Ovary (tissue), 9 donors: Measurements from ENCODE around the gene DOCK2. TPM values are rescaled to one million over a fixed set of nuclear protein-coding genes. Genes with fewer than 3 reads are reported as not detected.

ENCODE experiments used
- DNase-seq, 5 donors: peaks; one replicate each; pipeline ENCODE4 v3.0.0-alpha.2; 2019 to 2020
- H3K27ac ChIP-seq, 2 donors: fragments of 200-600 bp; one replicate each; pipeline versions ENCODE4 v1.5.1 to v1.8.0; 2019 to 2022
- H3K27me3 ChIP-seq: fragments of 200-600 bp; one replicate; pipeline ENCODE4 v1.8.0; 2022
- H3K36me3 ChIP-seq: fragments of 200-600 bp; sonication (generic); one replicate; pipeline ENCODE4 v1.5.1; 2019
- H3K4me1 ChIP-seq: one replicate; pipeline ENCODE4 v1.8.1; 2013; ENCODE audit warnings: mild to moderate bottlenecking, moderate library complexity; ENCODE audit not compliant: insufficient read depth
- H3K4me3 ChIP-seq: fragments of 200-600 bp; sonication (generic); one replicate; pipeline ENCODE4 v1.5.1; 2017
- H3K9me3 ChIP-seq, 2 donors: fragments of 200-600 bp in 1 of 2; sonication (generic) in 1 of 2; one replicate each; pipeline versions ENCODE4 v1.5.1 to v1.8.1; 2013 to 2019; ENCODE audit warnings: mild to moderate bottlenecking in 1 of 2, moderate library complexity in 1 of 2
- CTCF ChIP-seq, 3 donors: fragments of 450-650 bp in 2 of 3; fragments of 200-600 bp in 1 of 3; IDR thresholded peaks; one replicate each; pipeline versions ENCODE4 v1.5.1 to v1.8.0; 2016 to 2022; ENCODE audit warnings: antibody characterized with exemption in 3 of 3, mild to moderate bottlenecking in 1 of 3
- EP300 ChIP-seq: sonication (generic); formaldehyde crosslinking; IDR thresholded peaks from one replicate; pipeline ENCODE4 v1.6.1; 2017; ENCODE audit warnings: antibody characterized with exemption
- POLR2A ChIP-seq: fragments of 450-650 bp; IDR thresholded peaks from one replicate; pipeline ENCODE4 v1.6.1; 2017; ENCODE audit warnings: antibody characterized with exemption, mild to moderate bottlenecking, moderate library complexity
- WGBS, 3 donors: extraction: QIAGEN DNeasy Blood & Tissue Kit in 1 of 3; methylation state at CpG; one replicate each; pipeline versions ENCODE4 v1.1.5 to v1.1.7; 2013 to 2017; 5-methylcytosine and 5-hydroxymethylcytosine counted together
- intact Hi-C, 4 donors: fragments of 100-400 bp; cut with DNase I; formaldehyde crosslinking; loops; one replicate each; pipeline versions ENCODE4 v1.11.0 to v1.15.1; 2022 to 2023
- polyA plus RNA-seq, 2 donors: library from polyadenylated mRNA; stranded (reverse); fragments of 200-250 nt in 1 of 2; fragments of 350-450 nt in 1 of 2; fragmentation: Illumina TruSeq in 1 of 2; extraction: RNeasy Lipid Tissue Mini Kit (QIAGEN cat#74804) in 1 of 2; gene quantifications; one replicate each; pipeline ENCODE4 v1.2.3, GENCODE V29; 2013 to 2014
- total RNA-seq, 7 donors: library from RNA; depleted of rRNA in 2 of 7; stranded (reverse); fragments of >200 nt in 2 of 7; fragmentation: NEBNext Ultra II Directional in 3 of 7; extraction: Animal tissue kit (Norgen Biotek cat#: 25700) in 3 of 7; gene quantifications; one replicate each; pipeline versions ENCODE4 v1.1.0 to v1.2.4, GENCODE V29; 2016 to 2023
- donor health status: DM: no; HTN: no; CAD: no; lungs with moderate emphysema.
- donor health status: DM: no; HTN: no; CAD: no.
- donor health status: Bipolar disorder and iron deficiency.
- donor health status: DM: yes; HTN: yes; CAD: no.
- donor health status: DM: no; HTN: no; CAD: no.
- donor health status: DM: yes; HTN: yes; CAD: no.

Gene DOCK2
- total and polyA plus RNA-seq, 9 donors: 1.3 to 10.2 (median 5.4) TPM

DNA sequence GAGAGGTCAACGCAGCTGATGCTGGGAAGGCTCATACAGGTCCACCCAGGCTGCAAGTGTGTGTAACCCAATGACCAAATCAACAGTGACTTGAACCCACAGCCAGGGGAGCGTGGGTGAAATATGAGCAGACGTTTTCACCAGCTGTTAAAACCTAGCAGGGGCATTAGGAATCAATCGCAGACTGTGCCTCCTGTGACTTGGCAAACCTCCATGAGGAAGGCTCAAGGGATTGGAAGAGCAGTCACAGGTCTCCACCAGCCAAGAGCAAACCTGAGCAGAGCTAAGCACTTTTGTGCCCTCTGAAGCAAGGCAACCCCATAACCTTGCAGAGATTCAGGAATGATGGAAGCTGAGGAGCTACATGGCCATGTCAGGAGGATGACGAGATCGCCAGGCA, 317.7 kb downstream of the DOCK2 start:
- WGBS, 3 donors: 80 to 83% (median 81%) methylated on average over 6 of the region's 6 CpGs
- no peaks in the 10 kb centered on the region for H3K36me3 ChIP-seq
- H3K27ac ChIP-seq: no peak overlapping the region

GRCh38 chr5:169956126-169956525, 319.1 kb downstream of the DOCK2 start:
- TF ChIP-seq CTCF (IDR thresholded peaks at IDR 0.05) (no peak), EP300 (no peak), POLR2A (no peak)
- no peaks in the 10 kb centered on the region for H3K4me1 ChIP-seq
- WGBS, 3 donors: 20 to 30% (median 26%) methylated on average over 3 of the region's 3 CpGs
- H3K9me3 ChIP-seq: no peaks in the 10 kb centered on the region
- no peak for DNase-seq
- no peak overlapping the region for H3K27ac ChIP-seq
- no peaks in the 10 kb centered on the region for H3K27me3 ChIP-seq
- intact Hi-C loops: no loop called here
- H3K4me3 ChIP-seq: no peak overlapping the region
- H3K36me3 ChIP-seq: no peaks in the 10 kb centered on the region

More for the DNA sequence above, 317.7 kb downstream of the DOCK2 start:
- Histone ChIP-seq H3K4me1 (no peaks in the 10 kb centered on the region), H3K4me3 (no peak overlapping the region), H3K27me3 (no peaks in the 10 kb centered on the region), H3K9me3 (no peaks in the 10 kb centered on the region)
- intact Hi-C loops: no loop called here
- no peak for TF ChIP-seq EP300
- TF ChIP-seq CTCF (IDR thresholded peaks at IDR 0.05): no peak
- TF ChIP-seq POLR2A: no peak
- no peak for DNase-seq

DNA sequence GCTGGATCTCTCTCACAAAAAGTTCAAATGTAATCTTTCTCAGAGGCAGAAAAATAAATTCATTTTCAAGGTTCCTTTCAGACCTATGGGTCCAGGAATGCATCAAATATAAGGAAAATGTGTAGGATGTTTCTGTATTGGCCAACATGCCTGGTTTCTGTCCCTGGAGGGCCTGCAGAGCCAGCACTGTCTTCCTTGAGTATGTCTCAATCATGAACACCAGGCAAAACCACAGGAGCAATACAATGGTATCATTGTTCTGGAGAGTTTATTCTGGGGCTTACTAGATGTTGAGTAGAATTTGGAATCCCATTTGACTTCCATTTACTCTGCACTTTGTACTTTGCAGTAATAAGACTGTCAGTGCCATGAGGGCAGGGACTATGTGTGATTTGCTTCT, 319.7 kb downstream of the DOCK2 start:
- no peaks in the 10 kb centered on the region for H3K27me3 ChIP-seq
- H3K4me3 ChIP-seq: no peak overlapping the region
- TF ChIP-seq EP300: no peak
- TF ChIP-seq POLR2A: no peak
- TF ChIP-seq CTCF (IDR thresholded peaks at IDR 0.05): no peak
- DNase-seq: no peak
- H3K27ac ChIP-seq: no peak overlapping the region
- no peaks in the 10 kb centered on the region for H3K9me3 ChIP-seq
- intact Hi-C loops: no loop called here
- H3K36me3 ChIP-seq: no peaks in the 10 kb centered on the region
- no peaks in the 10 kb centered on the region for H3K4me1 ChIP-seq

GRCh38 chr5:169958278-169958677, 321.2 kb downstream of the DOCK2 start:
- Histone ChIP-seq H3K36me3 (no peaks in the 10 kb centered on the region), H3K9me3 (no peaks in the 10 kb centered on the region), H3K4me3 (no peak overlapping the region), H3K27ac (no peak overlapping the region), H3K27me3 (no peaks in the 10 kb centered on the region), H3K4me1 (no peaks in the 10 kb centered on the region)
- 68 to 83% (median 80%) methylated on average over 3 of the region's 3 CpGs for WGBS, 3 donors
- no peak for DNase-seq
- intact Hi-C loops: no loop called here
- TF ChIP-seq EP300: no peak

DNA sequence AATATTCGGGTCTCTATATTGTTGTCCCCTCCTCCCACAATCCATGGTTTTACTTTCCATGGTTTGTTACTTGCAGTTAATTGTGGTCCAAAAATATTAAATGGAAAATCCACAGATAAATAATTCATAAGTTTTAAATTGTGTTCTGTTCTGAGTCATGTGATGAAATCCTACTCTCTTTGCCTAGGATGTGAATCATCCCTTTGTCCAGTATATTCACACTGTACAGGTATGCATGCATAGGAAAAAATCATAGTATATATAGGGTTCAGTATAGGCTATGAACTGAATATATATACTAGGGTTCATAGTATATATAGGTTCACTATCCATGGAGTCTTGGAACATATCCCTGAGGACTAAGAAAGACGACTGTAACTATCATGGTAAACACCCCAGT, 323.6 kb downstream of the DOCK2 start:
- TF ChIP-seq EP300 (no peak), POLR2A (no peak), CTCF (IDR thresholded peaks at IDR 0.05) (no peak)
- no peaks in the 10 kb centered on the region for H3K9me3 ChIP-seq
- H3K27me3 ChIP-seq: no peaks in the 10 kb centered on the region
- intact Hi-C loops: no loop called here
- no peak for DNase-seq
- WGBS, 3 donors: 80 to 85% (median 83%) methylated on average over 2 of the region's 2 CpGs
- no peaks in the 10 kb centered on the region for H3K4me1 ChIP-seq
- no peak overlapping the region for H3K27ac ChIP-seq
- H3K36me3 ChIP-seq: no peaks in the 10 kb centered on the region
- no peak overlapping the region for H3K4me3 ChIP-seq
